HepG2 (cell line): Measurements from ENCODE around the gene MTA2. TPM values are rescaled to one million over a fixed set of nuclear protein-coding genes. Genes with fewer than 3 reads are reported as not detected.

Source experiments
- ERF ChIP-seq: IDR thresholded peaks from 2 replicates; pipeline ENCODE4 v1.6.1; 2018; ENCODE audit warnings: missing biosample characterization, missing genetic modification reagents
- KAT8 ChIP-seq: IDR thresholded peaks from 2 replicates; pipeline ENCODE4 v1.6.1; 2016; ENCODE audit warnings: missing genetic modification reagents, missing compliant biosample characterization
- PHF21A ChIP-seq: sonication (generic); formaldehyde crosslinking; IDR thresholded peaks from 2 replicates; pipeline ENCODE4 v1.5.0; 2020; ENCODE audit warnings: mild to moderate bottlenecking, missing genetic modification reagents
- RARA ChIP-seq: IDR thresholded peaks from 2 replicates; pipeline ENCODE4 v1.6.1; 2016; ENCODE audit warnings: missing genetic modification reagents, missing compliant biosample characterization
- SMAD1 ChIP-seq: sonication (generic); formaldehyde crosslinking; IDR thresholded peaks from 2 replicates; pipeline ENCODE4 v1.4.0; 2020; ENCODE audit warnings: missing genetic modification reagents, low read depth, mild to moderate bottlenecking, borderline replicate concordance
- TFDP2 ChIP-seq: sonication (generic); formaldehyde crosslinking; IDR thresholded peaks from 2 replicates; pipeline ENCODE4 v1.4.0; 2020; ENCODE audit warnings: missing genetic modification reagents
- ZFY ChIP-seq: sonication (generic); formaldehyde crosslinking; IDR thresholded peaks from 2 replicates; pipeline ENCODE4 v1.4.0; 2020; ENCODE audit warnings: missing genetic modification reagents
- ZFYVE20 ChIP-seq: sonication (generic); formaldehyde crosslinking; IDR thresholded peaks from 2 replicates; pipeline ENCODE4 v1.8.0; 2023; ENCODE audit warnings: low read depth, mild to moderate bottlenecking, moderate library complexity, missing genetic modification reagents, borderline replicate concordance
- ZNF296 ChIP-seq: sonication (generic); formaldehyde crosslinking; conservative IDR thresholded peaks from 2 replicates; pipeline ENCODE4 v1.5.0; 2020; ENCODE audit warnings: mild to moderate bottlenecking, missing genetic modification reagents
- ZNF800 ChIP-seq: sonication (generic); formaldehyde crosslinking; IDR thresholded peaks from 2 replicates; pipeline ENCODE4 v1.4.0; 2020; ENCODE audit warnings: missing genetic modification reagents
- polyA plus RNA-seq, 8 experiments: library from polyadenylated mRNA; depleted of rRNA in 3 of 8; stranded (reverse) in 7 of 8; unstranded in 1 of 8; fragments of >200 nt; fragmentation: Illumina TruSeq in 4 of 8; extraction: Trizol in 4 of 8; gene quantifications; 2 replicates each; pipeline versions ENCODE4 v1.2.1 to v1.2.3, GENCODE V29; 2011 to 2016; ENCODE audit warnings: low read depth in 4 of 8, missing spikeins in 1 of 8, mixed read lengths in 1 of 8; ENCODE audit not compliant: insufficient read depth in 1 of 8
- total RNA-seq, 5 experiments: library from RNA; depleted of rRNA; stranded (reverse); fragments of >200 nt; fragmentation: Illumina TruSeq; extraction: Trizol; gene quantifications; 2 replicates each; pipeline ENCODE4 v1.2.3, GENCODE V29; 2016; ENCODE audit warnings: low read depth in 1 of 5
- TF ChIP-seq, protein P1 (sequence below): sonication (generic); formaldehyde crosslinking; IDR thresholded peaks from 2 replicates; pipeline ENCODE4 v1.5.1; 2020; ENCODE audit warnings: mild to moderate bottlenecking, missing genetic modification reagents, borderline replicate concordance
- TF ChIP-seq, protein P2 (sequence below): sonication (generic); formaldehyde crosslinking; IDR thresholded peaks from 2 replicates; pipeline ENCODE4 v1.4.0; 2020; ENCODE audit warnings: mild to moderate bottlenecking, missing genetic modification reagents
- TF ChIP-seq, protein P3 (sequence below): sonication (generic); formaldehyde crosslinking; IDR thresholded peaks from 2 replicates; pipeline ENCODE4 v1.5.1; 2020; ENCODE audit warnings: mild to moderate bottlenecking, missing genetic modification reagents, moderate library complexity
- TF ChIP-seq, protein P4 (sequence below): sonication (generic); formaldehyde crosslinking; IDR thresholded peaks from 2 replicates; pipeline ENCODE4 v1.8.0; 2022; ENCODE audit warnings: low read depth, missing genetic modification reagents

MTA2 gene
- total and polyA plus RNA-seq, 2 of the 13 experiments (the other 11 are each of a cell fraction or from before 2014, with no cell fraction given) = 14.0 to 70.0 TPM

DNA sequence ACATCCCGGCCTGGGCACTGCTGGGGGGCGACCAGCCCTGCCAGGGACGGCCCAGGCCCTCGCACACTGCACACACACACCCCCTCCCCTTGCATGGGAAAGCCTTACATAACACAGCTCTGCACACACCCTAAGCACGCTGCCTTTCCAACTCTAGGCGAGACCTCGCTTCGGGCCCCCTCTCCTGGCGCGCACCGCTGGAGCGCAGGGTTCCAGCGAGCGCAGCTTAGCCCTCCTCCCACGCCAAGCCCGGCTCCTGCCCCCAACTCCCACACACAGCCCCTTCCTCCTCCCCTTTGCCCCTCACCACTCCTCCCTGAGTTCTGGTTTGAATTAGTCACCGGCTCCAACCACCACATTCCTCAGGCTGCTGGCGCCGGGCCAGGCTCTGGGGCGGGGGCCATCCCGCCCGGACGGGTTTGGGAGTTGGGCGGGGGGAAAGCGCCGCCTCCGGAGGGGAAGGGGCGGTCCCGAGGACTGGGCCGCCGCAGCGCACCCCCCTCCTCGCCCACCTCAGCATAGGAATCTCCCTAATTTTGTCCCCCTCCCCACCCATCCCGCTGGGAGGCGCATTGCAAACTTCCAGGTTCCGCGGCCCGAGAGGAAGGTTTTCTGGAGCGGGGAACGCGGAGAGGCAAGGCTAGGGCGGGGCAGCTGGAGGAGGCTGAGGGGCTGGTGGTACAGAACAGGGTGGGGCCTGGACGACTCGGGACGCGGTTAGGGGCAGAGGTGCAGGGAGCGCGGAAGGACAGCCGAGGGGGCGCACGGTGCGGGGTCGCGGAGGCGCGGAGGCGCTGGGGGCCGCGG is 56.0 kb downstream of the MTA2 start (continued):
- TF ChIP-seq, protein P1, sequence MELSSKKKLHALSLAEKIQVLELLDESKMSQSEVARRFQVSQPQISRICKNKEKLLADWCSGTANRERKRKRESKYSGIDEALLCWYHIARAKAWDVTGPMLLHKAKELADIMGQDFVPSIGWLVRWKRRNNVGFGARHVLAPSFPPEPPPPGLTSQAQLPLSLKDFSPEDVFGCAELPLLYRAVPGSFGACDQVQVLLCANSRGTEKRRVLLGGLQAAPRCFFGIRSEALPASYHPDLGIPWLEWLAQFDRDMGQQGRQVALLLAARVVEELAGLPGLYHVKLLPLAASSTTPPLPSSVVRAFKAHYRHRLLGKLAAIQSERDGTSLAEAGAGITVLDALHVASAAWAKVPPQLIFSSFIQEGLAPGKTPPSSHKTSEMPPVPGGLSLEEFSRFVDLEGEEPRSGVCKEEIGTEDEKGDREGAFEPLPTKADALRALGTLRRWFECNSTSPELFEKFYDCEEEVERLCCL (CRISPR knock-in tag) = no peak
- TF ChIP-seq, protein P2, sequence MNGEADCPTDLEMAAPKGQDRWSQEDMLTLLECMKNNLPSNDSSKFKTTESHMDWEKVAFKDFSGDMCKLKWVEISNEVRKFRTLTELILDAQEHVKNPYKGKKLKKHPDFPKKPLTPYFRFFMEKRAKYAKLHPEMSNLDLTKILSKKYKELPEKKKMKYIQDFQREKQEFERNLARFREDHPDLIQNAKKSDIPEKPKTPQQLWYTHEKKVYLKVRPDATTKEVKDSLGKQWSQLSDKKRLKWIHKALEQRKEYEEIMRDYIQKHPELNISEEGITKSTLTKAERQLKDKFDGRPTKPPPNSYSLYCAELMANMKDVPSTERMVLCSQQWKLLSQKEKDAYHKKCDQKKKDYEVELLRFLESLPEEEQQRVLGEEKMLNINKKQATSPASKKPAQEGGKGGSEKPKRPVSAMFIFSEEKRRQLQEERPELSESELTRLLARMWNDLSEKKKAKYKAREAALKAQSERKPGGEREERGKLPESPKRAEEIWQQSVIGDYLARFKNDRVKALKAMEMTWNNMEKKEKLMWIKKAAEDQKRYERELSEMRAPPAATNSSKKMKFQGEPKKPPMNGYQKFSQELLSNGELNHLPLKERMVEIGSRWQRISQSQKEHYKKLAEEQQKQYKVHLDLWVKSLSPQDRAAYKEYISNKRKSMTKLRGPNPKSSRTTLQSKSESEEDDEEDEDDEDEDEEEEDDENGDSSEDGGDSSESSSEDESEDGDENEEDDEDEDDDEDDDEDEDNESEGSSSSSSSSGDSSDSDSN (CRISPR knock-in tag) = peak; percentile 52
- TF ChIP-seq ZFYVE20 = 0 out of 2 replicates have a peak, but pooled peaks have one; percentile 42
- TF ChIP-seq RARA = no peak; the same call in 1 of the 2 replicates
- TF ChIP-seq SMAD1 (CRISPR knock-in tag) = peak; percentile 42; the same call in 1 of the 2 replicates
- TF ChIP-seq TFDP2 (CRISPR knock-in tag) = peak; percentile 30; the same call in 1 of the 2 replicates
- TF ChIP-seq PHF21A (CRISPR knock-in tag) = peak; percentile 91; the same call in 1 of the 2 replicates
- TF ChIP-seq ZNF800 (CRISPR knock-in tag) = peak; percentile 79
- TF ChIP-seq KAT8 (CRISPR knock-in tag) = peak; percentile 47; the same call in 1 of the 2 replicates
- TF ChIP-seq ZFY (CRISPR knock-in tag) = 0 out of 2 replicates have a peak, but pooled peaks have one; percentile 47
- TF ChIP-seq, protein P3, sequence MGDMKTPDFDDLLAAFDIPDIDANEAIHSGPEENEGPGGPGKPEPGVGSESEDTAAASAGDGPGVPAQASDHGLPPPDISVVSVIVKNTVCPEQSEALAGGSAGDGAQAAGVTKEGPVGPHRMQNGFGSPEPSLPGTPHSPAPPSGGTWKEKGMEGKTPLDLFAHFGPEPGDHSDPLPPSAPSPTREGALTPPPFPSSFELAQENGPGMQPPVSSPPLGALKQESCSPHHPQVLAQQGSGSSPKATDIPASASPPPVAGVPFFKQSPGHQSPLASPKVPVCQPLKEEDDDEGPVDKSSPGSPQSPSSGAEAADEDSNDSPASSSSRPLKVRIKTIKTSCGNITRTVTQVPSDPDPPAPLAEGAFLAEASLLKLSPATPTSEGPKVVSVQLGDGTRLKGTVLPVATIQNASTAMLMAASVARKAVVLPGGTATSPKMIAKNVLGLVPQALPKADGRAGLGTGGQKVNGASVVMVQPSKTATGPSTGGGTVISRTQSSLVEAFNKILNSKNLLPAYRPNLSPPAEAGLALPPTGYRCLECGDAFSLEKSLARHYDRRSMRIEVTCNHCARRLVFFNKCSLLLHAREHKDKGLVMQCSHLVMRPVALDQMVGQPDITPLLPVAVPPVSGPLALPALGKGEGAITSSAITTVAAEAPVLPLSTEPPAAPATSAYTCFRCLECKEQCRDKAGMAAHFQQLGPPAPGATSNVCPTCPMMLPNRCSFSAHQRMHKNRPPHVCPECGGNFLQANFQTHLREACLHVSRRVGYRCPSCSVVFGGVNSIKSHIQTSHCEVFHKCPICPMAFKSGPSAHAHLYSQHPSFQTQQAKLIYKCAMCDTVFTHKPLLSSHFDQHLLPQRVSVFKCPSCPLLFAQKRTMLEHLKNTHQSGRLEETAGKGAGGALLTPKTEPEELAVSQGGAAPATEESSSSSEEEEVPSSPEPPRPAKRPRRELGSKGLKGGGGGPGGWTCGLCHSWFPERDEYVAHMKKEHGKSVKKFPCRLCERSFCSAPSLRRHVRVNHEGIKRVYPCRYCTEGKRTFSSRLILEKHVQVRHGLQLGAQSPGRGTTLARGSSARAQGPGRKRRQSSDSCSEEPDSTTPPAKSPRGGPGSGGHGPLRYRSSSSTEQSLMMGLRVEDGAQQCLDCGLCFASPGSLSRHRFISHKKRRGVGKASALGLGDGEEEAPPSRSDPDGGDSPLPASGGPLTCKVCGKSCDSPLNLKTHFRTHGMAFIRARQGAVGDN (CRISPR knock-in tag) = peak; percentile 89
- TF ChIP-seq ERF = peak; percentile 23; the same call in 1 of the 2 replicates
- peak; percentile 36; the same call in 1 of the 2 replicates for TF ChIP-seq ZNF296 (CRISPR knock-in tag)
- TF ChIP-seq, protein P4, sequence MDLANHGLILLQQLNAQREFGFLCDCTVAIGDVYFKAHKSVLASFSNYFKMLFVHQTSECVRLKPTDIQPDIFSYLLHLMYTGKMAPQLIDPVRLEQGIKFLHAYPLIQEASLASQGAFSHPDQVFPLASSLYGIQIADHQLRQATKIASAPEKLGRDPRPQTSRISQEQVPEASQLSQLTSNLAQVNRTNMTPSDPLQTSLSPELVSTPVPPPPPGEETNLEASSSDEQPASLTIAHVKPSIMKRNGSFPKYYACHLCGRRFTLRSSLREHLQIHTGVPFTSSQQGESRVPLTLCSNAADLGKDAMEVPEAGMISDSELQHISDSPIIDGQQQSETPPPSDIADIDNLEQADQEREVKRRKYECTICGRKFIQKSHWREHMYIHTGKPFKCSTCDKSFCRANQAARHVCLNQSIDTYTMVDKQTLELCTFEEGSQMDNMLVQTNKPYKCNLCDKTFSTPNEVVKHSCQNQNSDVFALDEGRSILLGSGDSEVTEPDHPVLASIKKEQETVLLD (CRISPR knock-in tag) = no peak; the same call in 1 of the 2 replicates
